Measurements from ENCODE around the gene LKAAEAR1.

Gene LKAAEAR1

GRCh38 chr20:64077541-64077875, 6.7 kb downstream of the LKAAEAR1 start:
- no peak for DNase-seq

- DNase-seq: no peak
These were observed 7.1 kb downstream of the LKAAEAR1 start for GRCh38 chr20:64077094-64077493.

GRCh38 chr20:64076061-64076997, 7.9 kb downstream of the LKAAEAR1 start:
- no peak for DNase-seq

- DNase-seq: no peak
These were observed 8.6 kb downstream of the LKAAEAR1 start for GRCh38 chr20:64075556-64075955.

- DNase-seq: no peak
These were observed 9.2 kb downstream of the LKAAEAR1 start for GRCh38 chr20:64074963-64075362.

GRCh38 chr20:64074184-64074789, 9.9 kb downstream of the LKAAEAR1 start:
- DNase-seq: no peak

- DNase-seq: no peak
These were observed 10.6 kb downstream of the LKAAEAR1 start for GRCh38 chr20:64073476-64074183.

GRCh38 chr20:64072498-64073063, 11.6 kb downstream of the LKAAEAR1 start:
- DNase-seq: no peak

GRCh38 chr20:64071341-64072332, 12.6 kb downstream of the LKAAEAR1 start:
- DNase-seq: no peak

GRCh38 chr20:64070244-64070993, 13.8 kb downstream of the LKAAEAR1 start:
- DNase-seq: no peak

GRCh38 chr20:64069614-64070243, 14.5 kb downstream of the LKAAEAR1 start:
- no peak for DNase-seq

GRCh38 chr20:64069209-64069613, 15.0 kb downstream of the LKAAEAR1 start:
- DNase-seq: no peak

GRCh38 chr20:64068386-64069208, 15.6 kb downstream of the LKAAEAR1 start:
- no peak for DNase-seq

GRCh38 chr20:64067733-64068307, 16.4 kb downstream of the LKAAEAR1 start:
- DNase-seq: no peak

- DNase-seq: no peak
These were observed 17.1 kb downstream of the LKAAEAR1 start for GRCh38 chr20:64067005-64067632.

- DNase-seq: no peak
These were observed 18.2 kb downstream of the LKAAEAR1 start for GRCh38 chr20:64065974-64066343.

- DNase-seq: no peak
These were observed 18.9 kb downstream of the LKAAEAR1 start for GRCh38 chr20:64065062-64065973.

GRCh38 chr20:64064145-64064698, 20.0 kb downstream of the LKAAEAR1 start:
- no peak for DNase-seq
